ENCODE data around the gene FILIP1L. TPM values are rescaled to one million over a fixed set of nuclear protein-coding genes. Genes with fewer than 3 reads are reported as not detected.

FILIP1L gene
- total and polyA plus RNA-seq, 2 of the 4 experiments (the other 2 are of a cell fraction) = 11.5 to 19.9 TPM

GRCh38 chr3:99867594-99868310 is 246.5 kb downstream of the FILIP1L start:
- Histone ChIP-seq H3K4ac (ENCODE audit: low read depth, low read length) (peak overlapping the region; percentile 44), H2AFZ (replicated peaks; ENCODE audit: low read length, poor library complexity) (no peak overlapping the region), H3K9ac (ENCODE audit: low read depth, low read length) (no peak overlapping the region), H2BK5ac (ENCODE audit: low read depth, low read length, poor library complexity, severe bottlenecking) (peak overlapping the region; percentile 36), H2BK20ac (ENCODE audit: low read depth, low read length) (no peak overlapping the region), H3K14ac (replicated peaks; ENCODE audit: low read depth, low read length) (peak overlapping the region; percentile 69), H2BK15ac (ENCODE audit: low read depth, low read length) (no peak overlapping the region), H3K23ac (ENCODE audit: low read depth, low read length) (peak overlapping the region; percentile 67), H2BK120ac (ENCODE audit: low read depth, low read length) (0 out of 2 replicates have a peak overlapping the region, but pooled peaks have one; percentile 5), H4K91ac (ENCODE audit: insufficient read depth, low read depth, low read length) (no peak overlapping the region), H3K79me1 (ENCODE audit: low read depth in 1 of 2, low read length in 2 of 2) (peaks cover 21 to 82% of the 10 kb centered on the region in 2 experiments), H3K4me3 (ENCODE audit: insufficient read depth, low read depth, low read length) (no peak overlapping the region), H3K9me3 (ENCODE audit: control insufficient read depth, insufficient read depth, low read length) (no peaks in the 10 kb centered on the region), H4K5ac (ENCODE audit: low read depth, low read length) (peak overlapping the region; percentile 40; the same call in 1 of the 2 replicates), H2AK9ac (replicated peaks; ENCODE audit: low read depth, low read length, poor library complexity) (no peak overlapping the region), H4K8ac (ENCODE audit: low read depth in 2 of 2, low read length in 2 of 2) (no peak overlapping the region), H3K18ac (ENCODE audit: low read depth, low read length) (peak overlapping the region; percentile 31; the same call in 1 of the 2 replicates), H3K4me2 (ENCODE audit: low read depth, low read length) (no peak overlapping the region), H3K4me1 (ENCODE audit: control insufficient read depth, insufficient read depth, low read length) (peaks cover 28% of the 10 kb centered on the region), H3K27me3 (ENCODE audit: control insufficient read depth, insufficient read depth, low read length) (no peaks in the 10 kb centered on the region), H3K27ac (ENCODE audit: insufficient read depth, low read length) (peak overlapping the region; percentile 78; the same call in 1 of the 2 replicates), H3K9me1 (ENCODE audit: insufficient read depth, low read length) (peaks cover 28% of the 10 kb centered on the region), H2AK5ac (ENCODE audit: low read depth, low read length) (no peak overlapping the region; the same call in 1 of the 2 replicates), H3K56ac (ENCODE audit: extremely low read depth, insufficient read depth, low read length) (no peak overlapping the region), H3K36me3 (ENCODE audit: control insufficient read depth, insufficient read depth, low read length) (peaks cover 26% of the 10 kb centered on the region), H4K20me1 (ENCODE audit: insufficient read depth, low read length) (peaks cover 71% of the 10 kb centered on the region)
- ChIA-PET CTCF (interaction anchor here (0.6 kb wide), 1 partner anchor 417 kb away, joined by 3 read pairs; no protein-coding TSS in a partner anchor), POLR2A (ENCODE audit: unreplicated experiment) (no interaction called here)
- BruUV-seq (replicated peaks) = no TSS peak
- no peak for DNase-seq
- intact Hi-C loops (cut with micrococcal nuclease) (no loop called here), in situ Hi-C loops (cut with MboI; ENCODE audit: low sequenced_read_pairs) (loop anchor here (25.0 kb wide), 1 partner anchor 195 kb away; no protein-coding TSS in a partner anchor), dilution Hi-C loops (cut with HindIII; ENCODE audit: low sequenced_read_pairs, unreplicated experiment) (no loop called here)
- ATAC-seq (ENCODE audit: low read depth) = no peak
- WGBS, 2 experiments (ENCODE audit: extremely low coverage in 2 of 2, insufficient read length in 1 of 2) = no CpG with 5 or more reads among the region's 3 CpGs
- TF ChIP-seq ELK1 (IDR thresholded peaks at IDR 0.05; ENCODE audit: borderline replicate concordance, low read depth, low read length) (no peak), NFE2L2 (IDR thresholded peaks at IDR 0.05; ENCODE audit: low read depth, low read length) (no peak), FOS (IDR thresholded peaks at IDR 0.05; ENCODE audit: low read depth, low read length) (no peak), CEBPB (IDR thresholded peaks at IDR 0.05; ENCODE audit: low read depth, low read length) (no peak), MXI1 (IDR thresholded peaks at IDR 0.05; ENCODE audit: borderline replicate concordance, low read depth, low read length) (no peak), POLR2A (IDR thresholded peaks at IDR 0.05; ENCODE audit: low read depth, low read length) (no peak), SMC3 (IDR thresholded peaks at IDR 0.05; ENCODE audit: low read depth, low read length) (no peak), RCOR1 (IDR thresholded peaks at IDR 0.05; ENCODE audit: insufficient replicate concordance, low read length) (no peak), RAD21 (IDR thresholded peaks at IDR 0.05; ENCODE audit: low read length) (no peak), USF2 (IDR thresholded peaks at IDR 0.05; ENCODE audit: low read depth, low read length) (no peak), CTCF (conservative IDR thresholded peaks at IDR 0.05; ENCODE audit: low read depth, low read length) (no peak), MAZ (IDR thresholded peaks at IDR 0.05; ENCODE audit: borderline replicate concordance, low read depth, low read length) (no peak), CHD1 (IDR thresholded peaks at IDR 0.05; ENCODE audit: low read depth, low read length) (no peak), MAFK (IDR thresholded peaks at IDR 0.05; ENCODE audit: low read depth, low read length) (no peak), BHLHE40 (IDR thresholded peaks at IDR 0.05; ENCODE audit: low read depth, low read length) (no peak)

Measured in IMR-90 (cell line).